ELR (cell line): ENCODE measurements around the gene RPLP2.
A peak's percentile ranks its signal among the peaks of the same experiment; 100 is the strongest.

ENCODE experiments used
- DNase-seq: peaks from one replicate; pipeline ENCODE4 v3.0.0-alpha.2; 2015; ENCODE audit warnings: low read depth

RPLP2 gene

GRCh38 chr11:773830-774229 is 35.9 kb upstream of the RPLP2 start:
- no peak for DNase-seq

DNA sequence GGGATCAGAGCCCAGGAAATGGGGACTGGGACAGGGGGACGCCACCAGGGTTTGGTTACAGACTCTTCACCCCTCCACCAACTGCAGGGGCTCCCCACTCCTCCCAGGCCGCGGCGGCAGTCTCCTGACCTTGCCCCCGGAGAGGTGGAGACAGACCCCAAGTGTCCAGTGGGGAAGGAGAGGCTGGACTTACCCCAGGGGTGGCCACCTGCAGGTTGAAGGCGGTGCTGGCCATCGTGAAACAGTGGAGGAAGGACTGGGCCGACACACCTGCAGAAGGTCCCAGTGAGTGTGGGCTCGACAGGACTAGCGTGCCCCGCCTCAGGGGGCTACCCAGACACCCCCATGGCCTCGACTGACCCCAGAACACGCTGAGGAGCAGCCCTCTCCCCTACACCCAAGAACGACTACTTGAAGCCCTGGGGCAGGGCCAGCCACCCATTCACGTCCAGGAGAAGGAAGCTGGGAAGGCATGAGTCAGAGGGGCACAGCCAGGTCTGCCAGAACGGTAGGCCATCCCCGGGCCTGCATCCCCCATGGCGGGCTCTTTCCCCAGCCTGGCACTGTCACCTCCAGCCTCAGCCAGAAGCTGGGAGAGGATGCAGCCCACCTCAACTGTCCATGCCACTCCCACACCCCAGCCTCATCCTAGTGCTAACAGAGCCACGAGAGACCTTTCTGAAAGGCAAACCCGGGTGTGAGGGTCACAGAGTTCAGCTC is 34.7 kb upstream of the RPLP2 start:
- DNase-seq: peak; percentile 75

GRCh38 chr11:776263-776560 is 33.6 kb upstream of the RPLP2 start:
- peak; percentile 24 for DNase-seq

DNA sequence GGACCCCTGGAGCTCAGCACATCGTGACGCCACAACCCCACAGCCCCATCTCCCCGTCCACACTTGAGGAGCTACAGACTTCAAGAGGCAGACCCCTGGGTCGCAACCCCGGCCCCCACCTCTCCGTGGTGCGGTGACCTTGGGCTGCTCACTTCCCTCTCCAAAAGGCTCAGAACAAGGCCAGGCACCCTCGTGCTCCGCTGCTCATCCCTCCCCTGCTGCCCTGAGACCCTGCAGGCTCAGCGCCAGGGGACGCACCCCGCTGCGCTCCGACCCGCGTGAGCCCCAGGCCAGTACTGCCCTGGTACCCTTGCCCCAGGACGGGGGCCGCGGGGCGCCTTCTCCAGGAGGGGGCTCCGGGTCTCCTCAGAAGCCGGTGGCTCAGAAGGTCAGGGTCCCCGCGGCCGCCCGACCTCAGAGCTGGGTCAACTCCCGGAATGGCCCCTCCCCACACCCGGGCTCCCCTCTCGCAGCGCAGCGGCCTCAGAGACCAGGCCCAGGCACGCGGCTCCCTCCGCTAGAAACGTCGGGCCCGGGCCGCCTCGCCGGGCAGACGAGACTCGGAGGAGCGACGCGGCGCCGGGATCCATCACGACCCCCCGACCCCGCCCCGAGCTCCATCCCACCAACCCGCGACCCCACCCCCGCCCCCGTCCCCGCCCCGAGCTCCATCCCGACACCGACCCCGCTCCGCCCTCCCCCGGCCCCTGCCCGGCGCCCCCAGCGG is 33.0 kb upstream of the RPLP2 start:
- DNase-seq: peak; percentile 56

- DNase-seq: peak; percentile 89
Measured at GRCh38 chr11:777288-778255, 32.2 kb upstream of the RPLP2 start, which contains the start of gene GATD1. TSS of gene GATD1 (minus strand) at chr11:777487. CDS start at chr11:777462, 25 bp downstream.

DNA sequence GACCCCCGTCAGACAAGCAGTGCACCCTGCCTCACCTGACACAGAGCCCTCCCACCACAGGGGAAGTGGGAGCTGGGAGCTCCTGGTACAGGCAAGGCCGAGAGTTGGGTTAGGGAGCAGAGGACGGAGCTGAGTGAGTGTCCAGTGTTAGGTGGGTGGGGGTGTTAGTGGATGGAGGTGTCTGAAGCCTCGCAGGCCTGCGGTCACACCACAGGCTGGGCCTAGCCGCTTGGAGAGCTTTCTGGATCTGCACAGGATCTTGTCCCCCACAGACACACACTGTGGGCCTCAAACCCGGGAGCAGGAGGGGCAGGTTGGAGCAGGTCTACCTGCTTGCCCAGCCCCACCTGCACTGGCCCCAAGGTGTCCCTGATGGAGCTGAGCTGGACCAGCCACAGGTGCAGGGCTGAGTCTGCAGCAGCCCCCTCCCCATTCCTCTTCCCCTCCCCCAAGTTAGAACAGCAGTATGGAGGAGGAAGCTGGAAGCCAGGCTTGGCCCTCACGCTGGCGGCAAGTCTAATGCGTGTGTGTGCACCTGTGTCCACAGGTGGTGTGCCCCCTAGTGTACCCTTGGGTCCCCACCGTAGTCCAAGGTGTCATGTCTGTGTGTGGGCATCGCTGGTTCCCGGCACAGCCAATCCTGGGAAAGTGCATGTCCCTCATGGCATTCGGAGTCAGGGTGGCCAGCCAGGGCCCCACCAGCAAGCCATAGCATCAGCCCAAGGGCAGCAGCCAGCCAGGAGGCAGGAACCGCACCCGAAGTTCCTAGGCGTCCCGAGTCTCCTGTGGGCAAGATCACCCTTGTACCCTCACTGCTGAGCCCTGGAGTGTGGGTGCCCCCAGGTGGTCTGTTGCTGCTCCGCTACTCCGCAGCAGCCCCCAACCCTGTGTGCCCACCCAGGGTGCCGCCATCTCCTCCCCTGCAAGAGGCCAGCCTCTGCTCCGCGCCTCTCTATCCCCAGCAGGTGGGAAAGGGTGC is 30.5 kb upstream of the RPLP2 start:
- no peak for DNase-seq

DNA sequence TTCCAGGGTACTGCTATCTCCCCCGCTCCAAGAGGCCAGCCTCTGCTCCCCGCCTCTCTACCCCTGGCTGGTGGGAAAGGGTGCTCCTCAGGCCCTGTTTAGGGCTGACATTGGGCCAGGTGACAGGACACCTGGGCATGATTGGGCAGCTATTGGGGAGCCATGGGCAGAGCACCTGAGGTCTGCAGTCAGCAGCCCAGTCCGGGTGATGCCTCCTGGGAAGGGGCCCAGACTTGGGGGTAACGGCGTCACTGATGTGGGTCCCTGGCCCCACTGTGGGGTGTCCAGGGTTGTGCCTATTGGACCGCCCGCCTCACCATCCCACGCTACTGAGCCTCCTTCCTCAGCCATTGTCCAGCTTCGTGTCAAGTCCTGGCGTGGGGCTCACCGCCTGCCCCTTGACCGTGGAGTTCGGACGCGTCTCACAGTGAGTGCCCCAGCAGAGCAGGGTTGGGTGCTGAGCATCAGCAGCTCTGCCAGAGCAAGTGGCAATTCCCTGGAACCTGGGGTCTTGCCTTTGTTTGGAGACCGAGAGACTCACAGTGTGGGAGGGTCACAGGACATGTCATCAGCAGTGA is 29.7 kb upstream of the RPLP2 start:
- DNase-seq: no peak

- DNase-seq: no peak
Measured at GRCh38 chr11:782264-783174, 27.2 kb upstream of the RPLP2 start.

DNA sequence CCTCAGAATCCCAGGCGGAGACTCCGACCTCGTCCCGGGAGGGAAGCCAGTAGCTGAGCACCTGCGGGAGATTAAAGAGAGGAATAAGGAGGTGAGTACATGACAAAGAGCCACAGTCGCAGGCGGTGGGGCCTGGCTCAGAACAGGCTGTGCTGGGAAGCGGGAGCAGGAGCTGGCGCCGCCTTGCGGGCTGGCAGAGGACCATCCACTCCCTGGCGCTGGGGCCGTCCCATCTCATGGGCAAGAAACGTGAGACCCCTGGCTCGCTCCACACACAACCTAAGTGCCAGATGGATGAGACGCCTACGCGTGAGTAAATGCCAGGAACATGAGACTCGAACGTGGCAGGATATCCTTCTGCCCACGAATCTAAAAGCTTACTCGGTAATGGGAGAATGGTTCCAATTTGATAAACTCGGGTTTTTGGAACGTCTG is 26.2 kb upstream of the RPLP2 start:
- DNase-seq: peak; percentile 84

- no peak for DNase-seq
Measured at GRCh38 chr11:786235-787083, 23.3 kb upstream of the RPLP2 start.

DNA sequence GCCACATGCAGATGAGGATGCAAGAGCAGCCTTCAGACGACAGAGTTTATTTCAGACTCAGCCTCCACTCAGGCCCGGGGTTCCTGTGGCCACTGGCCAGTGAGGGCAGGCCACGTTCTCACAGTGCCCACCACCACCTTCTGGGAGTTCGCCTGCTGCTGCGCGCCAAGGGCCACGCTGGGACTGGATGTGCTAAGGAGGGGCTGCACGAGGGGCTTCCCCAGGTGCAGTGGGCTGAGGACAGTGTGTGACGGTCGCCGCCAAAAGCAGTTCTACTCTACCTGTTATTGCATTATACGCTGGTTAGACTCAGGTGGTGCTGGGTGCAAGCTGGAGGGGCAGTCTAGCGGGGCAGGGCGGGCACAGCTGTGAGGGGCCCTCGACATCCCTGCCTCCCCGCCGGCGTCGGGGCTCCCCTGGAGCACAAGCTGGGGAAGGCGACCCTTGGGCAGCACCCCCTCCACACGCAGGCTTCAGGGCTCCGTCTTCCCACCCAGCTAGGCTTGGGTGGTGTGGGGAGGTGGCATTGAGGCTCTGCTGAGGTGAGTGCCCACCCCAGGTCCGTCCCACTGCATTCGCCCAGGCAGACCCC is 22.6 kb upstream of the RPLP2 start:
- no peak for DNase-seq

GRCh38 chr11:788009-788640 is 21.6 kb upstream of the RPLP2 start:
- DNase-seq: no peak

DNA sequence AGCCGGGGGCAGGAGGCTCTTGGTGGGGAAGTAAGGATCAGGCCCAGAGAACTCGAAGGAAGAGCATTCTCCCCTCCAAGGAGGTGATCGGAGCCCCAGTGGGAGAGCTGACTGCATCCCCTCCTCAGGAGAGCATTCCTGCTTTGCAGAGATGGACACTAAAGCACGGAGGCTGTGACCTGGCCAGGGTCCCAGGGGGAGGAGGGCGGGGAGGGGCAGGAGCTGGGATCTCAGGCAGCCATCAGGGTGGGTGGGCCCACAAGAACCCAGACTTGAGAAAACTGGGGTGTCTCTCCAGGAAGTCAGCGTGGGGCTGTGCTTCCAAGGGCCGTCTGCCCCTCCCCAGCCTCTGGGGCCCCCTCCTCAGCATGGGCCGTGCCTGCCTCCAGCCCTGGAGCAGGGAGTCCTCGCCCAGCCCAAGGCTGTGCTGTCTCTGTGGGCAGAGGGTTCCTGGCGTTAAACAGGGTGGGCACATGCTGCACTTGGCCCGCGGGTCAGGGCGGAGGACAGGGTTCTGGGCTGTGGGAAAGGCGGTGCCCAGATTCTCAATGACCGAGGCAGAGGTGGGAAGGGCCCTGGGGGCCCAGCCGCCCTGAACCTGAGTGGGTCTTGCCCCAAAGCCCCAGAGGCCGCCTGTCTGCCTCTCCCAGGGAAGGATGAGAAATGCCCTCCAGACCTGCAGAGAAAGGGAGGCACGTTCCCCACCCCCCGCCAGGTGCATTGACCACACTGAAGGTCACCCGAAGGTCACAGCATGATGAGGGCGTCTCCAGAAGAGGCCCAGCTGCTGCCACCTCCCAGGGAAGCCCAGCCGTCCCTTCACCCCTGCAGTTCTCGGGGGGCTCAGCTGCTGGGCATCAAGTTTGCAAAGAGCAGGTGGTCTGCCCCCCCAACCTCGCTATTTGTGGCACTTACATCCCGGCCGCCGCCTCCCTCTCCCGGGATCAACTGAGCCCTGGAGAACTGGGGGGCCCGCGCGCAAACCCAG is 20.5 kb upstream of the RPLP2 start:
- DNase-seq: no peak

DNA sequence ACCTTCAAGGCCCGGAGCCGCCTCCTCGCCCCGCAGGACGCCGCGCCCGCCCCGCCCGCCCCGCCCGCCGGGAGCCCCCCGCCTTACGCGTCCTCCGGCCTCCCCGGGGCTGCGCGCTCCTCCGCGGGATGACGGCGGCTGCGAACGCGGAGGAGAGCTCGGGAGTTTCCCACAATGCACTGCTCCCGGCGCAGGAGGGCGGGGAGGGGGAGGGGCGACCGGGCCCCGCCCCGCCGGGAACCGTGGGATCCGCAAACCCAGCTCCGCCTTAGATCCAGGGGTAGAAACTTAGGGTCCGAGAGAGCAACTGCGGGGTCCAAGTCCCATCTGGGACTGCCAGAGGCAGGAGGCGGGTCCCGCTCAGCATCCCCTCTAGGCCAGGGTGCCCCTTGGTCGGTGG is 19.8 kb upstream of the RPLP2 start, which contains the start of gene CEND1:
Gene CEND1, minus strand, starts transcription at position 148 of the 400 bp plus-strand sequence. CDS start 1,514 bp downstream, outside the sequence.
- peak; percentile 62 for DNase-seq

DNA sequence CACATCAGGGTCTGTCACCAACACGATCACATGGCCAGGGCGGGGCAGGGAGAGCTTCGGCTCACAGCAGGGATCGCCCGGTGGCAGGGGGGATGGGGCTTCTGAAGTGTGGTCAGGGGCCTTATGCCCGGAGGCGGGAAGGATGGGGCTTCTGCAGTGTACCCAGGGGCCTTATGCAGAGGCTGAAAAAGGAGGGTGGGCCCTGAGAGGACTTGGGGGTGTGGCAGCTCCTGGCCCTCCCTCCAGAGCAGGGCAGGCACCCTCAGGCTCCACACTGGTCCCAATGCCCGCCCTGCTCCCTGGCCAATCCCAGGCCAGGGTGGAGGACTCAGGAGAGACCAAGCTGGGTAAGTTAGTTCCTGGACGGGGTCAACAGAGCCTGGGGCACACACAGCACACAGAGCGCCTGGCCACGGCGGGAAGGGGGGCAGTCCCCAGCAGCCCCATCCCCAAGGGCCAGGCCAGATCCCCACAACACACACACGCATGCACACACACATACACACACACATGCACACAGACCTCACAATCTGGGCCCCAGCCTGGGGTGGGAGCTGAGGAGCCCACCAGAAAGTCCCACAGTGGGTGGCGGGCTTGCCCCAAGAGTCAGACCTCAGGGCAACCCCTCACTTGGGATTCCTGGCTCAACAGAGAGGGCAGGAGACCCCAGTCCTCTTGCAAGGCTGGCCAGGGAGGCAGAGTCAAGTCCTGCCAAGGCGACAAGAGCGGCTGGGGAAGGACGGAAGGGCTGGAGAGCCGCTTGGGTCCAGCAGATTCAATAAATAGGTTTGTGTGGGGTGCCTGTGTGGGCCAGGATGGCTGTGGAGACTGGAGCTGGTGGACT is 18.8 kb upstream of the RPLP2 start:
- DNase-seq: peak; percentile 47
